ENCODE data around the gene PDZD2.

DNA sequence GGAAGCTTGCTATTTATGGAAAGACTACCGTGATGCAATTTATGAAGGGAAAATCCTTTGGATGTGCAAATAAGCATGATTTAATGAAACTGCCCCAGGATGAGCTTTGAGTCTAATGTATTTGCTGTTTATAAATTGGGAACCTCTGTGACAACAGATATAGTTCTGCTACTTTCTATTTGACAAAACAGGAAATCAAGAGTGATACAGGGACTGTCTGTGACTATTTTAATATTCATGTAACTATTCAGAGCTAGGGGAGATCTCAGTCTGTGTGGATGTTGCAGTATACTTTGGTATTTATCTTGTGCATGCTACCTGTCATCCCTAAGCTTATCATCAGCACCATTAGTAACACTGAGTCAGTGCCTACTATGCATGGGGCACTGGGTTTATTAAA is 132.1 kb downstream of the PDZD2 start:
- TF ChIP-seq, protein P1, sequence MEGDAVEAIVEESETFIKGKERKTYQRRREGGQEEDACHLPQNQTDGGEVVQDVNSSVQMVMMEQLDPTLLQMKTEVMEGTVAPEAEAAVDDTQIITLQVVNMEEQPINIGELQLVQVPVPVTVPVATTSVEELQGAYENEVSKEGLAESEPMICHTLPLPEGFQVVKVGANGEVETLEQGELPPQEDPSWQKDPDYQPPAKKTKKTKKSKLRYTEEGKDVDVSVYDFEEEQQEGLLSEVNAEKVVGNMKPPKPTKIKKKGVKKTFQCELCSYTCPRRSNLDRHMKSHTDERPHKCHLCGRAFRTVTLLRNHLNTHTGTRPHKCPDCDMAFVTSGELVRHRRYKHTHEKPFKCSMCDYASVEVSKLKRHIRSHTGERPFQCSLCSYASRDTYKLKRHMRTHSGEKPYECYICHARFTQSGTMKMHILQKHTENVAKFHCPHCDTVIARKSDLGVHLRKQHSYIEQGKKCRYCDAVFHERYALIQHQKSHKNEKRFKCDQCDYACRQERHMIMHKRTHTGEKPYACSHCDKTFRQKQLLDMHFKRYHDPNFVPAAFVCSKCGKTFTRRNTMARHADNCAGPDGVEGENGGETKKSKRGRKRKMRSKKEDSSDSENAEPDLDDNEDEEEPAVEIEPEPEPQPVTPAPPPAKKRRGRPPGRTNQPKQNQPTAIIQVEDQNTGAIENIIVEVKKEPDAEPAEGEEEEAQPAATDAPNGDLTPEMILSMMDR (IDR thresholded peaks at IDR 0.05): no peak
- no peak for TF ChIP-seq POLR2A (IDR thresholded peaks at IDR 0.05)
